ENCODE results near the gene FAM161A.

FAM161A gene

GRCh38 chr2:61784643-61785042, 69.2 kb downstream of the FAM161A start:
- in situ Hi-C loops (cut with MboI; ENCODE audit: low pct_unique_long_range_greater_than_20kb, low sequenced_read_pairs, unreplicated experiment) = no loop called here
- no peak for DNase-seq (ENCODE audit: low spot score)
- TF ChIP-seq CTCF (IDR thresholded peaks at IDR 0.05; ENCODE audit: extremely low read depth, insufficient read depth, missing control alignments) = no peak

GRCh38 chr2:61775956-61776570, 77.8 kb downstream of the FAM161A start:
- in situ Hi-C loops (cut with MboI; ENCODE audit: low pct_unique_long_range_greater_than_20kb, low sequenced_read_pairs, unreplicated experiment) = no loop called here

More at GRCh38 chr2:61775956-61776570, 77.8 kb downstream of the FAM161A start:
- TF ChIP-seq CTCF (IDR thresholded peaks at IDR 0.05; ENCODE audit: extremely low read depth, insufficient read depth, missing control alignments) = no peak
- peak; percentile 52 for DNase-seq (ENCODE audit: low spot score)

Data from GM13977 (cell line).